Breast epithelium (tissue), 3 donors: ENCODE results near the gene FDXR.
"Not testable (repeated sequence)": the region's sequence is repeated elsewhere in the genome, so short reads cannot be mapped to it uniquely, and the experiment has no call there.

ENCODE experiments used
- CTCF ChIP-seq, 3 donors: fragments of 450-650 bp; IDR thresholded peaks; one replicate each; pipeline ENCODE4 v1.5.1; 2016 to 2017; ENCODE audit warnings: antibody characterized with exemption in 3 of 3, mild to moderate bottlenecking in 3 of 3, moderate library complexity in 3 of 3
- POLR2A ChIP-seq: fragments of 450-650 bp; IDR thresholded peaks from one replicate; pipeline ENCODE4 v1.6.1; 2016; ENCODE audit warnings: antibody characterized with exemption, mild to moderate bottlenecking, moderate library complexity
- POLR2AphosphoS5 ChIP-seq, 3 donors: sonication (generic); formaldehyde crosslinking; IDR thresholded peaks; one replicate each; pipeline ENCODE4 v1.6.1; 2017; ENCODE audit warnings: antibody characterized with exemption in 3 of 3

- not testable (repeated sequence) for TF ChIP-seq CTCF (IDR thresholded peaks at IDR 0.05); POLR2AphosphoS5 (IDR thresholded peaks at IDR 0.05); POLR2A
Measured at GRCh38 chr17:74909097-74909496, 36.3 kb upstream of the FDXR start.
